GM21367 (cell line): Measurements from ENCODE around the gene PPP6C.
A peak's percentile ranks its signal among the peaks of the same experiment; 100 is the strongest.
"Not testable (repeated sequence)": the region's sequence is repeated elsewhere in the genome, so short reads cannot be mapped to it uniquely, and the experiment has no call there.

Source experiments
- ATAC-seq: cut with Tn5 transposase; IDR thresholded peaks from one replicate; pipeline ENCODE4 v1.9.1; 2021; ENCODE audit not compliant: unreplicated experiment

PPP6C gene

GRCh38 chr9:125142560-125143376, 46.8 kb downstream of the PPP6C start:
- ATAC-seq, result no peak

- ATAC-seq, result no peak
Measured at GRCh38 chr9:125141751-125142150, 47.9 kb downstream of the PPP6C start.

GRCh38 chr9:125141251-125141650, 48.4 kb downstream of the PPP6C start:
- no peak for ATAC-seq

GRCh38 chr9:125140576-125140975, 49.0 kb downstream of the PPP6C start:
- ATAC-seq, result no peak

- no peak for ATAC-seq
Measured at GRCh38 chr9:125137200-125137599, 52.4 kb downstream of the PPP6C start.

- ATAC-seq, result no peak
Measured at GRCh38 chr9:125134976-125135375, 54.6 kb downstream of the PPP6C start.

GRCh38 chr9:125133403-125134329, 55.9 kb downstream of the PPP6C start:
- no peak for ATAC-seq

GRCh38 chr9:125131778-125132177, 57.8 kb downstream of the PPP6C start:
- no peak for ATAC-seq

GRCh38 chr9:125126019-125126746, 63.4 kb downstream of the PPP6C start:
- peak; percentile 92 for ATAC-seq

- ATAC-seq, result no peak
Measured at GRCh38 chr9:125125523-125125922, 64.1 kb downstream of the PPP6C start.

- ATAC-seq, result no peak
Measured at GRCh38 chr9:125121146-125121545, 68.5 kb downstream of the PPP6C start.

- no peak for ATAC-seq
Measured at GRCh38 chr9:125119643-125120286, 69.8 kb downstream of the PPP6C start.

GRCh38 chr9:125118696-125119095, 70.9 kb downstream of the PPP6C start:
- ATAC-seq, result not testable (repeated sequence)

GRCh38 chr9:125114503-125114902, 75.1 kb downstream of the PPP6C start:
- ATAC-seq, result not testable (repeated sequence)

- no peak for ATAC-seq
Measured at GRCh38 chr9:125110464-125110863, 79.1 kb downstream of the PPP6C start.

GRCh38 chr9:125108541-125108940, 81.1 kb downstream of the PPP6C start:
- ATAC-seq, result not testable (repeated sequence)

- ATAC-seq, result no peak
Measured at GRCh38 chr9:125106285-125106893, 83.2 kb downstream of the PPP6C start.

GRCh38 chr9:125103770-125104460, 85.7 kb downstream of the PPP6C start:
- ATAC-seq, result no peak

- ATAC-seq, result no peak
Measured at GRCh38 chr9:125103021-125103420, 86.6 kb downstream of the PPP6C start.

GRCh38 chr9:125100822-125101221, 88.8 kb downstream of the PPP6C start:
- ATAC-seq, result no peak
